GM19463 (cell line): ENCODE results near the gene TMEM256.

ENCODE experiments used
- ATAC-seq: cut with Tn5 transposase; IDR thresholded peaks from one replicate; pipeline ENCODE4 v1.9.1; 2021; ENCODE audit warnings: mild to moderate bottlenecking, moderate library complexity; ENCODE audit not compliant: unreplicated experiment

Gene TMEM256

GRCh38 chr17:7431231-7431630 lies 27.3 kb upstream of the TMEM256 start:
- ATAC-seq = no peak

- no peak for ATAC-seq
Observed at GRCh38 chr17:7429722-7430121, 25.8 kb upstream of the TMEM256 start.

GRCh38 chr17:7428557-7428956 lies 24.7 kb upstream of the TMEM256 start, which contains the start of gene SPEM3:
Gene SPEM3, plus strand, starts transcription at chr17:7428857. Its CDS starts 46 bp downstream, at chr17:7428903.
- ATAC-seq = no peak

GRCh38 chr17:7427549-7427948 lies 23.7 kb upstream of the TMEM256 start:
- ATAC-seq = no peak

DNA sequence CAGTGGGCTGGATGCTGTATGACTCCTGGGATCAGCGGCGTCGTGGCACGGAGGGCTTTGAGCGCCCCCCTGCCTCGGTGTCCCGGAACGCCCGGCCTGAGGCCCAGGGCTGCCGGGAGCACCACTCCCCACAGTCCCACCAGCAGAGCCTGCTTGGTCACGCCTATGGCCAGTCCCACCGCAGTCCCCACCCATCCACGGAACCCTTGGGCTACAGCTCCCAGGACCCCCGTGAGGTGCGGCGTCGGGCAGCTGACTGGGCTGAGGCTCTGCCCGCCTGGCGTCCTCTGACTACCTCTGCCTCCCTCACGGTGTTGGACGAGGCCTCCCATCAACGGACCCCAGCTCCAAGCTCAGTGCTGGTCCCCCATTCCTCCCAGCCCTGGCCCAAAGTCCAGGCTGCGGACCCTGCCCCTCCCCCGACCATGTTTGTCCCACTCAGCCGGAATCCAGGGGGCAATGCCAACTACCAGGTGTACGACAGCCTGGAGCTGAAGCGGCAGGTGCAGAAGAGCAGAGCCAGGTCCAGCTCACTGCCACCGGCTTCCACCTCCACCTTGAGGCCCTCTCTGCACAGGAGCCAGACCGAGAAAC lies 23.1 kb upstream of the TMEM256 start:
- no peak for ATAC-seq

DNA sequence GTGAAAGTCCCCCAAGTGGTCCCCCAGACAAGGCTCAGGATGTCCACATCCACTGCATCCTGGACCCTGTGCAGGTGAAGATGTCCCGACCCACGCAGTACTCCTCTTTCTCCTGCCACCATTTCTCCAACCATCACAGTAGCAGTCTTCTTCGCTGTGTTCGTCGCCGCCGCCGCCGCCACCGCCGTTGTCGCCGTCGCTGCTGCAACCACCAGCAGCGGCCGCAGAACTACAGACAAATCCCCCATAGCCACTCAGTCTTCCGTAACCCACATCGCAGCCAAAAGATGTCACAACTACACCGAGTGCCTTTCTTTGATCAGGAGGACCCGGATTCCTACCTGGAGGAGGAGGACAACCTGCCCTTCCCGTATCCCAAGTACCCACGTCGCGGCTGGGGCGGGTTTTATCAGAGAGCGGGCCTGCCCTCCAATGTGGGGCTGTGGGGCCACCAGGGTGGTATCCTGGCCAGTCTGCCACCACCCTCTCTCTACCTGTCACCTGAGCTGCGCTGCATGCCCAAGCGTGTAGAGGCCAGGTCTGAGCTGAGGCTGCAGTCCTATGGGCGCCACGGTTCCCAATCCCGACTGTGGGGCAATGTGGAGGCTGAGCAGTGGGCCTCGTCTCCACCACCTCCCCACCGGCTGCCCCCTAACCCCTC lies 22.4 kb upstream of the TMEM256 start:
- ATAC-seq = no peak

DNA sequence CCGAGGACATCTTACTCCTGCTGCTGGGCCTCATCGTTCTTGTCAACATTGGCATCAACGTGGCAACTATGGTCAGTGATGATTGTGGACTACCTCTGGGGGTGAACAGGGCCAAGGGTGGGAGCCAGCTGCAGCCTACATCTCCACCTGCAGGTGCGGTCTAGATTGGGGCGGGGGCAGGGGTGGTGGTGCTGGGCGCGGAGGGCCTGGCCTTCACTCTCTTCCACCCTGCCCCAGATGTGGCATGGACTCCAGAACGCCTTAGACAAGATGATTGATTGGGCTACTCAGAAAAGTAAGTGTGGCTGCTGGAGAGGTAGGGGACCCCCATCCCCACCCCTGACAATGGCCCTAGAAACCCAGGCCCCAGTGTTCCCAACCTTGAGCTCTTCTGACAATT lies 21.9 kb upstream of the TMEM256 start:
- ATAC-seq = no peak

- ATAC-seq = no peak
Observed at GRCh38 chr17:7425316-7425715, 21.4 kb upstream of the TMEM256 start, which contains the start of gene SPEM2. Gene SPEM2, plus strand, starts transcription at chr17:7425616. Its CDS starts 73 bp downstream, at chr17:7425689.

DNA sequence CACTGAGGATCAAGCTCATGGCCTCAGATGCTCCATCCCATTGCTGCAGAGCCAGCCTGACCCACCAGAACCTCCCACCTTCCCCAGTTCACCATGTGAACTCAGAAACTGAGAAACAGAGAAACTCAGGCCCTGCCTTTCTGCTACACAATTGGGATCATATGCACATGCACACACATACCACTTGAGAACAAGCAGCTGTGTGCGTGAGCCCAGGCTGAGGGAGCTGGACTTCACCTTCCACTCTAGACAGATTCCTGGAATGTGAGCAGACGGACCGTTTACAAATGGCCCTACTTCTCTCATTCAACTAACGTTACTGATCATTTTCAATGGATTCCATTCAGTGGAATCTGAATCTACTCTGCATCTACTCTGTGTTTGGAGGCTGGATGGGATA lies 19.8 kb upstream of the TMEM256 start:
- no peak for ATAC-seq

DNA sequence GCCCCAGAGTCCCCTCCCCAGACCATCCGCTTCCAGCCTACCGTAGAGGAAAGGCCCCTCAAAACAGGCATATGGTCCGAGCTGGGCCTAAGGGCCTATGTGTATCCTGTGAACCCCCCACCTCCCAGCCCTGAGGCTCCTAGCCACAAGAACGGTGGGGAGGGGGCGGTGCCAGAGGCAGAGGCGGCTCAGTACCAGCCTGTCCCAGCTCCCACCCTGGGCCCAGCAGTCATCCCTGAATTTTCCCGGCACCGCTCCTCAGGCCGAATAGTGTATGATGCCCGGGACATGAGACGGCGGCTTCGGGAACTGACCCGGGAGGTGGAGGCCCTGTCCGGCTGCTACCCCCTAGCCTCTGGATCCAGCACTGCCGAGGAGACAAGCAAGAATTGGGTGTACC lies 17.3 kb upstream of the TMEM256 start:
- ATAC-seq = no peak

GRCh38 chr17:7419819-7420610 lies 16.1 kb upstream of the TMEM256 start, which contains the start of gene SPEM1:
Gene SPEM1, plus strand, starts transcription at chr17:7420324. Its CDS starts 61 bp downstream, at chr17:7420385.
- ATAC-seq = no peak

DNA sequence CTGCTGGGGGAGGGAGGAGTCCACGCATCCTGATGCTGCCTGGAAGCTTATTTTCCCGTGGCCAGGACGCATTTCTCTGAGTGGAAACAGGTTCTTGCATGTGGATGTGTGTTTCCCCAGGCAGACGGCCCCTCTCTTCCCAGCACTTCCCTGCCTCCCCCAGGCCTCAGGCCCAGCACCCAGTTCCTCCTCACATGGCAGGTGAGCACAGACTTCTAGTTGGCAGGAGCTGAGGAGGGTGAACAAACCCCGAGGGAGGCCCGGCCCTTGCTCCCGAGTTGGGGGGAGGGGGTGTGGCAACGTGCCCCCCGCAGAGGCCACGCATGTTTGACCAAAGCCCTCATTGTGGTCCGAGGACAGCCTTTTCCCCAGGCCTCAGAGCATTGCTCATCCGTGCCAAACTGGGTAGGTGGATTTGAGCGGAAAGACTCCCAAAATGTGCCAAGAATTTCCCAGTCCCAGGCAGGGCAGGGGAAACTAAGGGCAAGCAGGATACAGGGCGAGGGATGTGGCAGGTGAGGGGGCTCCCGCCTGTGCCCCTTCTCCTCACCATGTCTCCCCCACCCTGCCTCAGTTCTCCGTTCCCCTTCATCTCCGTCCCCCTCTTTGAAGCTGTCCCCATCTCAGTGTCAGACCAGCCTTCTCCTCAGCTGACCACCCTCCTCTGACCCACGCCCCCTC lies 14.7 kb upstream of the TMEM256 start:
- ATAC-seq = no peak

DNA sequence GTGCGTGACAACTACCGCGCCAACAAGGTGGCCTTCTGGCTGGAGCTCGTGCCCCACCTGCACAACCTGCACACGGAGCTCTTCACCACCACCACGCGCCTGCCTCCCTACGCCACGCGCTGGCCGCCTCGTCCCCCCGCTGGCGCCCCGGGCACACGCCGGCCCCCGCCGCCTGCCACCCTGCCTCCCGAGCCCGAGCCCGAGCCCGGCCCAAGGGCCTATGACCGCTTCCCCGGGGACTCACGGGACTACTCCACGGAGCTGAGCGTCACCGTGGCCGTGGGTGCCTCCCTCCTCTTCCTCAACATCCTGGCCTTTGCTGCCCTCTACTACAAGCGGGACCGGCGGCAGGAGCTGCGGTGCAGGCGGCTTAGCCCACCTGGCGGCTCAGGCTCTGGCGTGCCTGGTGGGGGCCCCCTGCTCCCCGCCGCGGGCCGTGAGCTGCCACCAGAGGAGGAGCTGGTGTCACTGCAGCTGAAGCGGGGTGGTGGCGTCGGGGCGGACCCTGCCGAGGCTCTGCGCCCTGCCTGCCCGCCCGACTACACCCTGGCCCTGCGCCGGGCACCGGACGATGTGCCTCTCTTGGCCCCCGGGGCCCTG lies 13.3 kb upstream of the TMEM256 start:
- no peak for ATAC-seq

DNA sequence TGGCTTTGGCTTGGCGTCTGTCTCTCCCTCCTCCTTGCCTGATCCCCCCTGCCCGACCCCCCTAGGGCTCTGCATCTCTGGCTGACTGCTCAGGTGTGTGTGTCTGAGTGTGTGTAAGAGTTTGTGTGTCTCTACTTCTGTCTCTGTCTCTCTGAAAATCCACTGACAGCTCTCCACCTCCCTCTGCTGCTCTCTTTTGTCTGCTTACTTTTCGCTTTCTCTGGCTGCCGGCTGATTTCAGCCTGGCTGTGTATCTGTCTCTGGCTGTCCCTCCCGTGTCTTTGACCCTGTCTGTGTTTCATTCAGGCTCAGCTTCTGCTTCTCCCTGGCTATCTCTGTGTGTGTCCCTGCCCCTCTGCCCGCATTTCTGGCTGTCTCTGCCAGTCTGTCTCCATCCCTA lies 12.4 kb upstream of the TMEM256 start:
- ATAC-seq = no peak

DNA sequence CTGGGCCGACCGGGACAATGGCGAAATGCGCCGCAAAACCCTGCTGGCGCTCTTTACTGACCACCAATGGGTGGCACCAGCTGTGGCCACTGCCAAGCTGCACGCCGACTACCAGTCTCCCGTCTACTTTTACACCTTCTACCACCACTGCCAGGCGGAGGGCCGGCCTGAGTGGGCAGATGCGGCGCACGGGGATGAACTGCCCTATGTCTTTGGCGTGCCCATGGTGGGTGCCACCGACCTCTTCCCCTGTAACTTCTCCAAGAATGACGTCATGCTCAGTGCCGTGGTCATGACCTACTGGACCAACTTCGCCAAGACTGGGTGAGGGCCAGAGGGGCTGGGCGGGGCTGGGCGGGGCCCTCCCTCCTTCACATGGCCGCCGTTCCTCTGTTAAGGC lies 11.9 kb upstream of the TMEM256 start:
- ATAC-seq = no peak

- no peak for ATAC-seq
Observed at GRCh38 chr17:7414837-7415236, 10.9 kb upstream of the TMEM256 start.

DNA sequence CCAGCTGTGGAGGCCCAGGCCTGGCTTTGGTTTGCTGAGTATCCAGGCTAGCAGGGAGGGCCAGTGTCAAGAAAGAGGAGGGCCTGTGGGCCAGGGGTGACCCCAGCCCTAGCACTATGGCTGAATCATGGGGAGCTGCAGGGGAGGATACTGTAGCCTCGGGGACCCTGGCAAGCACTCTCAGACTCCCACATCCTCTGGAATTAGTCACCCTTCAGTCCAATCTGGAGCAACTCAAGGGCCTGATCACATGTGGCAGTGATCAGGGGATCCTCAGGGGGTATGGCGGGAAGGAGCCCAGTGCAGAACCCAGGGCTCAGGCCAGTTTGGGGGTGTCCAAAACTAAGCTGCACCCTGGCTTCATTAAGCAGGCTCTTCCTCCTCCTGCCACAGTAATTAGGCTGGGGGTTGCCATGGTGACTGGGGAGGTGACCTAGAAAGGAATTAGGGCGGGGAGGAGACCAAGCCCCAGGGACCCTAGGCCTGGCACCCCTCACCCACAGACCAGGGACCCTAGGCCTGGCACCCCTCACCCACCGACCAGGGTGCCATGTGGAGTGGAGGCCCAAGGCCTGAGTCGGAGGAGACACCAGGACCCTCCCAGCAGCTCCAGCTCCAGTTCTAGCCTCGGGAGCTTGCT lies 9.6 kb upstream of the TMEM256 start:
- ATAC-seq = no peak

GRCh38 chr17:7411427-7411750 lies 7.5 kb upstream of the TMEM256 start:
- no peak for ATAC-seq

GRCh38 chr17:7410634-7411426 lies 6.9 kb upstream of the TMEM256 start:
- no peak for ATAC-seq

- ATAC-seq = no peak
Observed at GRCh38 chr17:7409716-7410115, 5.8 kb upstream of the TMEM256 start.
